Nephron (organoid): ENCODE data around the gene AK1.
A peak's percentile ranks its signal among the peaks of the same experiment; 100 is the strongest.
"Not testable (repeated sequence)": the region's sequence is repeated elsewhere in the genome, so short reads cannot be mapped to it uniquely, and the experiment has no call there.

Experiments
- H3K27ac Mint-ChIP-seq, 3 experiments: 2 replicates each; pipeline ENCODE4 v1.8.0; 2020; ENCODE audit warnings: mixed read lengths in 3 of 3, mild to moderate bottlenecking in 2 of 3, moderate library complexity in 1 of 3
- H3K27me3 Mint-ChIP-seq: 2 replicates; pipeline ENCODE4 v1.8.0; 2021; ENCODE audit warnings: low read depth, mild to moderate bottlenecking, moderate library complexity, mixed read lengths
- H3K36me3 Mint-ChIP-seq: 2 replicates; pipeline ENCODE4 v1.8.0; 2020; ENCODE audit warnings: low read depth, mixed read lengths
- H3K4me1 Mint-ChIP-seq: 2 replicates; pipeline ENCODE4 v1.8.0; 2020; ENCODE audit warnings: mixed read lengths
- H3K4me3 Mint-ChIP-seq, 3 experiments: 2 replicates each; pipeline ENCODE4 v1.8.0; 2020; ENCODE audit warnings: mild to moderate bottlenecking in 3 of 3, mixed read lengths in 3 of 3, moderate library complexity in 2 of 3
- H3K9me3 Mint-ChIP-seq: 2 replicates; pipeline ENCODE4 v1.8.0; 2020; ENCODE audit warnings: mixed read lengths
- TF ChIP-seq, protein P1 (sequence below), 3 experiments: fragments of 200-600 bp; sonication (generic); IDR thresholded peaks; one replicate each; pipeline ENCODE4 v1.5.0; 2021; ENCODE audit warnings: antibody characterized with exemption in 3 of 3; ENCODE audit not compliant: unreplicated experiment in 3 of 3

The AK1 gene

DNA sequence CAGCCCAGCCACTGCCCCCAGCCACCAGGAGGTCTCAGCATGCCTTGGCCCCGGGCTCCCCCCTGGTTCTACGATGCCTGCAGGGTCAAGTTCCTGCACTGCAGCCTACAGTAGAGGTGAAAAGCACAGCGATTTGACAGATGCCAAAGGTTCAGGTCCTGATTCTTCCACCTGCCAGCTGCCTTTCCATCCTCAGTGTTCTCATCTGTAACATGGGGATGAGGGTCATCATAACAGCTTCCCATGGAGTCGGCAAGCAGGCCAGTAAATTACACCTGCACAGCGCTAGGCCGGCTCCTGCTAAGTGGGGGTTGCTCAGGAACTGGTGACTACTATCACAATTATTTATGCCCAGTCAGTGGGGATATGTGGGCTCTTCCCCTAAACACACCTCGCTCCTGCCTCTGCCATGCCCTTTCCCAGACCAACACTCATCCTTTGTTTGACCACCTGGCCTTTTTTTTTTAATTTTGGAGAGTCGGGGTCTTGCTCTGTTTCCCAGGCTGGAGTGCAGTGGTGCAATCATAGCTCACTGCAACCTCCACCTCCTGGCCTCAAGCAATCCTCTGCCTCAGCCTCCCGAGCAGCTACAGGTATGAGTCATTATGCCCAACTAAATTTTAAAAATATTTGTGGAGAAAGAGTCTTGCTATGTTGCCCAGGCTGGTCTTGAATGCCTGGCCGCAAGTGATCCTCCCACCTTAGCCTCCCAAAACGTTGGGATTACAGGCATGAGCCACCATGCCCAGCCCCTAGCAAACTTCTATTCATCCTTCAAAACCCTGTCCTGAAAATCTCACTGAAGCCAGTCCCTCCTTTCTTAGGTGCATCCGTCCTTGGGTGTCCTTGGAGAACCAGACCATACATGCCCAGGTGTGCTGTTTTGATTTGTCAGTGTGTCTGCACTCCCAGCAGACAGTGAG lies 29.4 kb downstream of the AK1 start:
- H3K27ac Mint-ChIP-seq = peak overlapping the region; percentile 61 to 79 (median 72)
- TF ChIP-seq, protein P1, sequence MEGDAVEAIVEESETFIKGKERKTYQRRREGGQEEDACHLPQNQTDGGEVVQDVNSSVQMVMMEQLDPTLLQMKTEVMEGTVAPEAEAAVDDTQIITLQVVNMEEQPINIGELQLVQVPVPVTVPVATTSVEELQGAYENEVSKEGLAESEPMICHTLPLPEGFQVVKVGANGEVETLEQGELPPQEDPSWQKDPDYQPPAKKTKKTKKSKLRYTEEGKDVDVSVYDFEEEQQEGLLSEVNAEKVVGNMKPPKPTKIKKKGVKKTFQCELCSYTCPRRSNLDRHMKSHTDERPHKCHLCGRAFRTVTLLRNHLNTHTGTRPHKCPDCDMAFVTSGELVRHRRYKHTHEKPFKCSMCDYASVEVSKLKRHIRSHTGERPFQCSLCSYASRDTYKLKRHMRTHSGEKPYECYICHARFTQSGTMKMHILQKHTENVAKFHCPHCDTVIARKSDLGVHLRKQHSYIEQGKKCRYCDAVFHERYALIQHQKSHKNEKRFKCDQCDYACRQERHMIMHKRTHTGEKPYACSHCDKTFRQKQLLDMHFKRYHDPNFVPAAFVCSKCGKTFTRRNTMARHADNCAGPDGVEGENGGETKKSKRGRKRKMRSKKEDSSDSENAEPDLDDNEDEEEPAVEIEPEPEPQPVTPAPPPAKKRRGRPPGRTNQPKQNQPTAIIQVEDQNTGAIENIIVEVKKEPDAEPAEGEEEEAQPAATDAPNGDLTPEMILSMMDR (IDR thresholded peaks at IDR 0.05; ENCODE audit: unreplicated experiment in 3 of 3) = no peak
- peaks cover 8% of the 10 kb centered on the region for H3K36me3 Mint-ChIP-seq
- peaks cover 4% of the 10 kb centered on the region for H3K27me3 Mint-ChIP-seq
- peaks cover 8% of the 10 kb centered on the region for H3K9me3 Mint-ChIP-seq
- H3K4me3 Mint-ChIP-seq = no peak overlapping the region
- H3K4me1 Mint-ChIP-seq = peaks cover 34% of the 10 kb centered on the region

DNA sequence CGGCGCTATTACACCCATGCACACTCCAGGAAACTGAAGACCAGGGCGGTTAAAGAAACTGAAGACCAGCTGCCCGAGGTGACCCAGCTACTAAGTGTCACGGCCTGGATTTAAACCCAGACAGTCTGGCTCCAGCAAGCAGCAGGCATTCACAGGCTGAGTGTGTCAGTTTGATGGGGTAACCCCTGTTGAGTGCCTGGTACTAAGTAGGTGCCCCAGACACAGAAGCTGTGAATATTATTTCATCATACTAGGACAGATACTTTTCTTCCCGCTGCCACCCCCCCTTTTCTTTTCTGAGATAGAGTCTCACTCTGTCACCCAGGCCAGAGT lies 30.3 kb downstream of the AK1 start:
- Mint-ChIP-seq H3K27me3 (peaks cover 4% of the 10 kb centered on the region), H3K36me3 (peaks cover 8% of the 10 kb centered on the region), H3K27ac (peak overlapping the region; percentile 61 to 79 (median 72)), H3K4me3 (no peak overlapping the region), H3K4me1 (peaks cover 25% of the 10 kb centered on the region), H3K9me3 (peaks cover 8% of the 10 kb centered on the region)
- TF ChIP-seq, protein P1 (IDR thresholded peaks at IDR 0.05; ENCODE audit: unreplicated experiment in 3 of 3) = no peak

- Mint-ChIP-seq H3K4me3 (no peak overlapping the region), H3K4me1 (peaks cover 22% of the 10 kb centered on the region), H3K27ac (peak overlapping the region; percentile 61 to 79 (median 72)), H3K9me3 (peaks cover 8% of the 10 kb centered on the region), H3K36me3 (peaks cover 8% of the 10 kb centered on the region), H3K27me3 (peaks cover 4% of the 10 kb centered on the region)
- TF ChIP-seq, protein P1 (IDR thresholded peaks at IDR 0.05; ENCODE audit: unreplicated experiment in 3 of 3) = no peak
These were observed 30.9 kb downstream of the AK1 start for GRCh38 chr9:127846443-127847177.

GRCh38 chr9:127845619-127846018 lies 31.9 kb downstream of the AK1 start:
- H3K36me3 Mint-ChIP-seq, H3K4me3 Mint-ChIP-seq, H3K9me3 Mint-ChIP-seq, H3K27me3 Mint-ChIP-seq: not testable (repeated sequence)
- Mint-ChIP-seq H3K27ac (peak overlapping the region; percentile 59 to 89 (median 62)), H3K4me1 (peaks cover 27% of the 10 kb centered on the region)

- Mint-ChIP-seq H3K27ac (peak overlapping the region; percentile 59 to 89 (median 62)), H3K9me3 (peaks cover 8% of the 10 kb centered on the region), H3K36me3 (peaks cover 3% of the 10 kb centered on the region), H3K4me3 (no peak overlapping the region), H3K4me1 (peaks cover 25% of the 10 kb centered on the region), H3K27me3 (peaks cover 3% of the 10 kb centered on the region)
- TF ChIP-seq, protein P1 (IDR thresholded peaks at IDR 0.05; ENCODE audit: unreplicated experiment in 3 of 3) = no peak
These were observed 32.6 kb downstream of the AK1 start for GRCh38 chr9:127844821-127845359.
